HG03108 (cell line): ENCODE measurements around the gene HIGD1A.
A peak's percentile ranks its signal among the peaks of the same experiment; 100 is the strongest.
"Not testable (repeated sequence)": the region's sequence is repeated elsewhere in the genome, so short reads cannot be mapped to it uniquely, and the experiment has no call there.

Source experiments
- ATAC-seq: cut with Tn5 transposase; IDR thresholded peaks from one replicate; pipeline ENCODE4 v1.9.1; 2021; ENCODE audit warnings: moderate library complexity; ENCODE audit not compliant: unreplicated experiment

Gene HIGD1A

GRCh38 chr3:42829628-42830436 is 25.5 kb upstream of the HIGD1A start:
- ATAC-seq = no peak

DNA sequence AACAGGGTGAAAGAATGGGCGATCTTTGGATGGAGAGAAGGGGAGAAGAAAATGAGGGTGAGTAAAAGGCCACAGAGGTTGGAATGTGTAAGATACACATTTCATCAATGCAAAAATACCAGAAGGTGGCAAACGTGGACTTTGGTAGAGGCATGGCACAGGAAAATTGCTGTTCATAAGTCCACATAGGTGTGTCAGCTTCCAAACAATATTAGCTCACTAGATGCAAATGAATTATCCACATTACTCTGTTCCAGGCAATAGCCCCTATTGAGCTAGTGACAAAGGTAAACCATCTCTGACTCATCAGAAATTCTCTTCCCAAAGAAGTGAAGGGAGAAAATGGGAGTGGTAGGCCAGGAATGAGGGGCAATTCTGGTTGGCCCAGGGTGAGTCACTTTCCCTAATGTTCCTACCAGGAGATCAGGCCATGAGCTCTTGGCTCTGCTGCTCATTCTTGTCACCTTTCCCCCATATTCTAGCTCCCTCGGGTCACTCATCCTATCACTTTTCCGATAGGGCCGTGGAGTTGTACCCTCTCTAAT is 24.9 kb upstream of the HIGD1A start:
- no peak for ATAC-seq

GRCh38 chr3:42827654-42828053 is 23.4 kb upstream of the HIGD1A start:
- no peak for ATAC-seq

GRCh38 chr3:42827023-42827422 is 22.7 kb upstream of the HIGD1A start:
- no peak for ATAC-seq

- ATAC-seq = no peak
These were observed 21.9 kb upstream of the HIGD1A start for GRCh38 chr3:42826141-42826540.

DNA sequence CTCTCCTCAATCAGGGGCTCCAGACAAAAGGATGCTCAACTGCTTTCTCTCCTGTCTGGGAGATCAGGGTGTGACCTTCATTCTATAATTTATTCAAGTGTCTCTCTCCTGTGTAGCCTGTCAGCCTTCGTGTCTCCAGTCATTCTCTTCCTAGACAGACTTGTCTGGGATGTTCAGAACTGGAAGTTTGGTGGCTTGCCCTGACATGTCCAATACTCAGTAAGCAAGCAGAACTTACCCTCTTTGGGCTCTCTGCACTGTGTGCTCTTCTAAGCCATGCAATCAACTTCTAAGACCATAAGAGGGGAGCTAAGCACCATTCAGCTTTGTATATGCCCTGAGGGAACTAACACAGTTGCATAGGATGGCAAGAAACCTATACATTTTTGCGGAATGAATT is 19.1 kb upstream of the HIGD1A start:
- ATAC-seq = no peak

GRCh38 chr3:42822828-42823227 is 18.5 kb upstream of the HIGD1A start:
- no peak for ATAC-seq

GRCh38 chr3:42820746-42821051 is 16.4 kb upstream of the HIGD1A start:
- ATAC-seq = no peak

GRCh38 chr3:42819351-42819965 is 15.2 kb upstream of the HIGD1A start:
- ATAC-seq = no peak

- no peak for ATAC-seq
These were observed 11.5 kb upstream of the HIGD1A start for GRCh38 chr3:42815826-42816225.

DNA sequence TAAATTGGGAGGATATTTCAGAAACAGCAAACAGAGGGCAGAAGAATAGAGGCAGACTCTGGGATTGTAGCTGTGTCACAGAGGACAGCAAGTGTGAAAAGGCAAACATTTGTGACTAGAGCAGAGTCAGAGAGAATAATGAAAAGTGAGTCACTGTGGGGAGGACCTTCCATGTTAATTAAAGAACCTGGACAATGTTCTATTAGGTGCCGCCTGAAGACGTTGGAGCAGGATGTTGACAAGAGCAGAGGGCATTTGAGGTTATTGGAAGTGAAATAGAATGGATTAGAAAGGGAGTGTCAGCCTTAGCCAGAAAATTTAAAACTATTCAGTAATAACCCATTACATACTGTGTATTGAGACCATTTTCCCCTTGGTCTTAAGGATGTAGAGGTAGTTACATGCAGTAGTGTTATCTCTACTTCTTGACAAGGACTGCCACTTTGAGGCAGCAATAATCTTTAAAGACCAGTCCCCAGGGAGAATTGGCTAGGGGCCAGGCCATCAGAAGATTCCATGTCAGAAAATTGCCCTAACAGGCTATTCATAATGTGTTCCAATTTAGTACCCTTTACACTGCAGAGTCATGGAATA is 10.7 kb upstream of the HIGD1A start:
- ATAC-seq = no peak

GRCh38 chr3:42814246-42814645 is 10.0 kb upstream of the HIGD1A start:
- ATAC-seq = no peak

DNA sequence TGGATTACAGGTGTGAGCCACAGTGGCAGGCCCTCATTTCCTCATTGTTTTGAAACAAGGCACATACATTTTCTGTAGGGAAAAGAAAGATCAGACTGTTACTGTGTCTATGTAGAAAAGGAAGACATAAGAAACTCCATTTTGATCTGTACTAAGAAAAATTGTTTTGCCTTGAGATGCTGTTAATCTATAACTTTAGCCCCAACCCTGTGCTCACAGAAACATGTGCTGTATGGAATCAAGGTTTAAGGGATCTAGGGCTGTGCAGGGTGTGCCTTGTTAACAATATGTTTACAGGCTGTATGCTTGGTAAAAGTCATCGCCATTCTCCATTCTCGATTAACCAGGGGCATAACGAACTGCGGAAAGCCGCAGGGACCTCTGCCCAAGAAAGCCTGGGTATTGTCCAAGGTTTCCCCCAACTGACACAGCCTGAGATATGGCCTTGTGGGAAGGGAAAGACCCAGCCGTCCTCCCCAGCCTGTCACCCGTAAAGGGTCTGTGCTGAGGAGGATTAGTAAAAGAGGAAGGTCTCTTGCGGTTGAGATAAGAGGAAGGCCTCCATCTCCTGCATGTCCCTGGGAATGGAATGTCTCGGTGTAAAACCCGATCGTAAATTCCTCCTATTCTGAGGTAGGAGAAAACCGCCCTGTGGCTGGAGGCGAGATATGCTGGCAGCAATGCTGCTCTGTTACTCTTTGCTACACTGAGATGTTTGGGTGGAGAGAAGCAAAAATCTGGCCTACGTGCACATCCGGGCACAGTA is 7.0 kb upstream of the HIGD1A start:
- ATAC-seq = not testable (repeated sequence)

DNA sequence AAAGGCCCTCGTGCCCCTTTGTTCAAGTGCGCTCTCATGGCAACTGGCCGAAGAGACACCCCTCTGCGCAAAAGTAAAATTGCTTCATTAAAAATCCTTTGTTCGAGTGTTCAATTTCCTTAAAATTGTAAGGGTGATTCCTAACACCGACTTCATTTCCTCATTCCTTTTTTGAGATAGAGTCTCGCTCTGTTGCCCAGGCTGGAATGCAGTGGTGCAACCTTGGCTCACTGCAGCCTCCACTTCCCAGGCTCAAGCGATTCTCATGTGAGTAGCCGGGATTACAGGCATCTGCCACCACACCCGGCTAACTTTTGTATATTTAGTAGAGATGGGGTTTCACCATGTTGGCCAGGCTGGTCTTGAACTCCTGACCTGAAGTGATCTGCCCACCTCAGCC is 6.4 kb upstream of the HIGD1A start:
- not testable (repeated sequence) for ATAC-seq

DNA sequence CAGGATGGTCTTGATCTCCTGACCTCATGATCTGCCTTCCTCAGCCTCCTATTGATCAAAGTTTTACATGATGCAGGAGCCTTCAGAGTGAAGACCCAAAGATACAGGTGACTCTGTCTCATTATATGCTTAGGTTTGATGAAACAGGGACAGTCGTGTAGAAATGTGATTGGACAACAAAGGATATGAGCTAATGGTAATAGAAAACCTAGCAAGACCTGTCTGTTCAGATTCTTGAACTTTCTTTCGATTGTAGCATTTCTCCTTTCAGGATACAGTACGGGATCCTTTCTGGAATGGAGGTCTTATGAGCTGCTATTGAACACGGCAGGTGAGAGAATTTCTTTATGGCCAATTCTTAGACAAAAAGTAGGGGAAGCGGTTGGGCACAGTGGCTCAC is 4.9 kb upstream of the HIGD1A start, which contains the start of gene ACKR2:
Gene ACKR2 (plus strand): TSS at position 244 of the 400 bp plus-strand sequence. CDS start 55,058 bp downstream, outside the sequence.
- ATAC-seq = no peak

DNA sequence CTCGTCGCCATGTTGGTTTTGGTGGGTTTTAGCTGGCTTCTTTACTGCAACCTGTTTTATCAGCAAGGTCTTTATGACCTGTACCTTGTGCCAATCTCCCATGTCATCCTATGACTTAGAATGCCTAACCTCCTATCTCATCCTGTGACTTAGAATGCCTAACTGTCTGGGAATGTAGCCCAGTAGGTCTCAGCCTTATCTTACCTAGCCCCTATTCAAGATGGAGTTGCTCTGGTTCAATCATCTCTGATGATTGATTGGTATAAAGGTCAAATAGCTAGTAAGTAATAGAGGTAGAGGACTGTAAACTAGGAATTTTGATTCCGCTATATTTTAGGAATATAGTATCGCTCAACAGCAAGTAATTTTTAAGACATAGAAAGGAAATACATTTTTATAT is 3.6 kb upstream of the HIGD1A start:
- no peak for ATAC-seq

GRCh38 chr3:42805141-42805821 is 991 bp upstream of the HIGD1A start:
- ATAC-seq = no peak

- ATAC-seq = no peak
These were observed 492 bp upstream of the HIGD1A start for GRCh38 chr3:42804831-42805132.

- peak; percentile 8 for ATAC-seq
These were observed 730 bp downstream of the HIGD1A start for GRCh38 chr3:42803414-42804105.

DNA sequence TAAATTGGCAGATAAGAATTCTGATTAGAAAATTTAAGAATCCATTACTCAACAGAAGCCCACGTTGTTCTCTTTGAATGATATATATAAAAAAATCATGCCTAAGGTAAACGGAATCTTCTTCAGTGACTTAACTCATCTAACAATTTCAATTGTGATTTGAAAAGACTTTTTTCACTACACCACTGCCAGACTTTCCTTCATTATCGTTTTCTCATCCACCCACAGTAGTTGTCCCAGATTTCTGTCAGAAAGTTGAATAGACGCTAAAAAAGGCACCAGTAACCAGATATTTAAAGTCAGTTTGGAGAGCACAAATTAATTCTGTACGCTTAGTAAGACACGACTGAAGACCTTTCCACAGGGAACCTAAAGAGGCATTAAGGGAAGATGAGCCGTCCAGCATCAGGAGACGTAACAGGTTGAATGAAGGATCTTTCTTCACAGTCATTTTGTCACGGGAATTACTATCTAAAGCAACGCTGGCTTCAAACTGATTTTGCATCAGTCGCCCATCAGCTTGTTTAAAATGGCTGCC is 1.3 kb downstream of the HIGD1A start:
- no peak for ATAC-seq
